PC-3 (cell line): ENCODE measurements around the gene IL23R. TPM values are rescaled to one million over a fixed set of nuclear protein-coding genes. Genes with fewer than 3 reads are reported as not detected.

ENCODE experiments used
- ATAC-seq: fragments of 200-7000 bp; cut with Tn5 transposase; 2 replicates; pipeline ENCODE4 v1.9.1; 2020; ENCODE audit warnings: mild to moderate bottlenecking, moderate library complexity
- BruUV-seq: library from RNA; stranded (reverse); fragments of 400-500 nt; replicated peaks from 2 replicates; lab custom pipeline; 2021; lab: Mats Ljungman, UMichigan
- CTCF ChIA-PET: fragments of 300-600 bp; sonication (Branson Sonifier 250); formaldehyde crosslinking; loops from one replicate; lab custom pipeline; 2022; ENCODE audit warnings: antibody characterized with exemption; lab: Charles Lee
- POLR2A ChIA-PET: fragments of 300-600 bp; sonication (Branson Sonifier 250); formaldehyde crosslinking; loops from one replicate; lab custom pipeline; 2022; ENCODE audit warnings: antibody characterized with exemption; ENCODE audit not compliant: unreplicated experiment; lab: Charles Lee
- DNase-seq: peaks from one replicate; pipeline ENCODE4 v3.0.0-alpha.2; 2015
- H2AFZ ChIP-seq: fragments of 300-600 bp; sonication (generic); 2 replicates; pipeline ENCODE4 v1.6.0; 2016; ENCODE audit warnings: antibody characterized with exemption, low read length
- H3F3A ChIP-seq: fragments of 300-600 bp; sonication (generic); one replicate; pipeline ENCODE4 v1.6.0; 2017; ENCODE audit warnings: antibody characterized with exemption, low read length, control low read depth, mild to moderate bottlenecking; ENCODE audit not compliant: unreplicated experiment
- H3K27ac ChIP-seq: fragments of 300-600 bp; sonication (generic); 2 replicates; pipeline ENCODE4 v1.5.1; 2016; ENCODE audit warnings: mild to moderate bottlenecking, low read length
- H3K27me3 ChIP-seq: fragments of 300-600 bp; sonication (generic); 2 replicates; pipeline ENCODE4 v1.6.1; 2016; ENCODE audit warnings: low read length, mixed read lengths
- H3K36me3 ChIP-seq: fragments of 300-600 bp; sonication (generic); 2 replicates; pipeline ENCODE4 v1.6.1; 2016; ENCODE audit warnings: low read depth, mixed run types, low read length, mixed read lengths
- H3K4me1 ChIP-seq: fragments of 300-600 bp; sonication (generic); 2 replicates; pipeline ENCODE4 v1.5.1; 2016; ENCODE audit warnings: low read length; ENCODE audit not compliant: insufficient read depth
- H3K4me2 ChIP-seq: fragments of 300-600 bp; sonication (generic); 2 replicates; pipeline ENCODE4 v1.6.0; 2016; ENCODE audit warnings: low read length
- H3K4me3 ChIP-seq: fragments of 300-600 bp; sonication (generic); 2 replicates; pipeline ENCODE4 v1.5.1; 2016; ENCODE audit warnings: mild to moderate bottlenecking, low read length, mixed read lengths
- H3K79me2 ChIP-seq: fragments of 300-600 bp; sonication (generic); 2 replicates; pipeline ENCODE4 v1.6.1; 2017; ENCODE audit warnings: low read length, mixed read lengths
- H3K9ac ChIP-seq: fragments of 300-600 bp; sonication (generic); 2 replicates; pipeline ENCODE4 v1.6.0; 2016; ENCODE audit warnings: mild to moderate bottlenecking, low read length
- H3K9me2 ChIP-seq: fragments of 300-600 bp; sonication (generic); replicated peaks from 2 replicates; pipeline ENCODE4 v1.6.1; 2016; ENCODE audit warnings: mixed run types, low read length, mixed read lengths
- H3K9me3 ChIP-seq: fragments of 300-600 bp; sonication (generic); 2 replicates; pipeline ENCODE4 v1.6.1; 2016; ENCODE audit warnings: low read length, mixed read lengths
- H4K20me1 ChIP-seq: fragments of 300-600 bp; sonication (generic); 2 replicates; pipeline ENCODE4 v1.6.1; 2016; ENCODE audit warnings: low read length, mixed read lengths
- EZH2 ChIP-seq: fragments of 300-600 bp; sonication (generic); IDR thresholded peaks from one replicate; pipeline ENCODE4 v1.6.1; 2017; ENCODE audit warnings: antibody characterized with exemption, mild to moderate bottlenecking, low read length; ENCODE audit not compliant: unreplicated experiment
- EZH2phosphoT487 ChIP-seq: fragments of 300-600 bp; sonication (generic); IDR thresholded peaks from 2 replicates; pipeline ENCODE4 v1.6.1; 2018; ENCODE audit warnings: mild to moderate bottlenecking, antibody characterized with exemption, low read length, borderline replicate concordance
- intact Hi-C: fragments of 100-400 bp; cut with micrococcal nuclease; formaldehyde crosslinking; loops from 2 replicates; pipeline ENCODE4 v1.9.0; 2023
- total RNA-seq: library from RNA; depleted of rRNA; stranded (reverse); fragments of >200 nt; gene quantifications from 2 replicates; pipeline ENCODE4 v1.2.3, GENCODE V29; 2014
- TF ChIP-seq, protein P1 (sequence below): fragments of 300-600 bp; sonication (generic); conservative IDR thresholded peaks from 2 replicates; pipeline ENCODE4 v1.5.1; 2017; ENCODE audit warnings: antibody characterized with exemption, low read depth, mild to moderate bottlenecking, low read length

IL23R gene
- total RNA-seq, 1 experiment from 2014 or later, result not detected

- ATAC-seq (no peak), DNase-seq (no peak)
- no peaks in the 10 kb centered on the region for H3K27me3 ChIP-seq
- no peak overlapping the region for H3K4me3 ChIP-seq
- POLR2A ChIA-PET, result no interaction called here
- no peaks in the 10 kb centered on the region for H3K9me2 ChIP-seq
- no peaks in the 10 kb centered on the region for H3F3A ChIP-seq
- no peaks in the 10 kb centered on the region for H4K20me1 ChIP-seq
- no peaks in the 10 kb centered on the region for H3K9me3 ChIP-seq
- no peaks in the 10 kb centered on the region for H3K79me2 ChIP-seq
- H3K9ac ChIP-seq, result no peak overlapping the region
- H3K4me2 ChIP-seq, result no peak overlapping the region
- no peak for TF ChIP-seq EZH2phosphoT487
- TF ChIP-seq, protein P1, sequence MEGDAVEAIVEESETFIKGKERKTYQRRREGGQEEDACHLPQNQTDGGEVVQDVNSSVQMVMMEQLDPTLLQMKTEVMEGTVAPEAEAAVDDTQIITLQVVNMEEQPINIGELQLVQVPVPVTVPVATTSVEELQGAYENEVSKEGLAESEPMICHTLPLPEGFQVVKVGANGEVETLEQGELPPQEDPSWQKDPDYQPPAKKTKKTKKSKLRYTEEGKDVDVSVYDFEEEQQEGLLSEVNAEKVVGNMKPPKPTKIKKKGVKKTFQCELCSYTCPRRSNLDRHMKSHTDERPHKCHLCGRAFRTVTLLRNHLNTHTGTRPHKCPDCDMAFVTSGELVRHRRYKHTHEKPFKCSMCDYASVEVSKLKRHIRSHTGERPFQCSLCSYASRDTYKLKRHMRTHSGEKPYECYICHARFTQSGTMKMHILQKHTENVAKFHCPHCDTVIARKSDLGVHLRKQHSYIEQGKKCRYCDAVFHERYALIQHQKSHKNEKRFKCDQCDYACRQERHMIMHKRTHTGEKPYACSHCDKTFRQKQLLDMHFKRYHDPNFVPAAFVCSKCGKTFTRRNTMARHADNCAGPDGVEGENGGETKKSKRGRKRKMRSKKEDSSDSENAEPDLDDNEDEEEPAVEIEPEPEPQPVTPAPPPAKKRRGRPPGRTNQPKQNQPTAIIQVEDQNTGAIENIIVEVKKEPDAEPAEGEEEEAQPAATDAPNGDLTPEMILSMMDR, result no peak
- no peak for TF ChIP-seq EZH2
- no peaks in the 10 kb centered on the region for H3K4me1 ChIP-seq
- CTCF ChIA-PET, result no interaction called here
- BruUV-seq, result no TSS peak
- H2AFZ ChIP-seq, result no peak overlapping the region
- H3K27ac ChIP-seq, result no peak overlapping the region
- intact Hi-C loops, result loop anchor here (5.0 to 10.0 kb wide), 2 partner anchors 91 to 192 kb away; partner anchors contain the start of gene SLC35D1
- H3K36me3 ChIP-seq, result no peaks in the 10 kb centered on the region
These were observed 23.3 kb upstream of the IL23R start for GRCh38 chr1:67142931-67143330.

GRCh38 chr1:67143966-67144365 lies 22.3 kb upstream of the IL23R start:
- H4K20me1 ChIP-seq, result no peaks in the 10 kb centered on the region
- BruUV-seq, result no TSS peak
- H3K9me2 ChIP-seq, result no peaks in the 10 kb centered on the region
- no peak overlapping the region for H2AFZ ChIP-seq
- H3K4me2 ChIP-seq, result no peak overlapping the region
- no peaks in the 10 kb centered on the region for H3K36me3 ChIP-seq
- H3K9ac ChIP-seq, result no peak overlapping the region
- H3K9me3 ChIP-seq, result no peaks in the 10 kb centered on the region
- no peaks in the 10 kb centered on the region for H3K27me3 ChIP-seq
- H3K27ac ChIP-seq, result no peak overlapping the region
- no peak for TF ChIP-seq EZH2
- no peak for TF ChIP-seq EZH2phosphoT487
- TF ChIP-seq, protein P1, result no peak
- no peaks in the 10 kb centered on the region for H3F3A ChIP-seq
- CTCF ChIA-PET, result interaction anchor here (0.9 kb wide), 1 partner anchor 69 kb away, joined by 3 read pairs; no protein-coding TSS in a partner anchor
- ATAC-seq (no peak), DNase-seq (no peak)
- no peaks in the 10 kb centered on the region for H3K79me2 ChIP-seq
- POLR2A ChIA-PET, result no interaction called here
- peaks cover 4% of the 10 kb centered on the region for H3K4me1 ChIP-seq
- intact Hi-C loops, result loop anchor here (1.0 to 10.0 kb wide), 3 partner anchors 67 to 191 kb away; partner anchors contain the start of gene SLC35D1
- no peak overlapping the region for H3K4me3 ChIP-seq

GRCh38 chr1:67144696-67145095 lies 21.6 kb upstream of the IL23R start:
- no peaks in the 10 kb centered on the region for H3K9me2 ChIP-seq
- no peaks in the 10 kb centered on the region for H3K9me3 ChIP-seq
- intact Hi-C loops, result loop anchor here (1.0 to 10.0 kb wide), 3 partner anchors 67 to 190 kb away; partner anchors contain the start of gene SLC35D1
- H3K4me3 ChIP-seq, result no peak overlapping the region
- ATAC-seq (peak; percentile 53), DNase-seq (peak; percentile 58)
- H3K4me2 ChIP-seq, result no peak overlapping the region
- no peaks in the 10 kb centered on the region for H3K79me2 ChIP-seq
- H3K9ac ChIP-seq, result no peak overlapping the region
- no peak overlapping the region for H3K27ac ChIP-seq
- POLR2A ChIA-PET, result no interaction called here
- H2AFZ ChIP-seq, result no peak overlapping the region
- CTCF ChIA-PET, result interaction anchor here (0.9 kb wide), 1 partner anchor 69 kb away, joined by 3 read pairs; no protein-coding TSS in a partner anchor
- H3K27me3 ChIP-seq, result no peaks in the 10 kb centered on the region
- peaks cover 6% of the 10 kb centered on the region for H3K4me1 ChIP-seq
- H3K36me3 ChIP-seq, result no peaks in the 10 kb centered on the region
- no peak for TF ChIP-seq EZH2
- TF ChIP-seq, protein P1, result peak; percentile 79
- no peak for TF ChIP-seq EZH2phosphoT487
- H3F3A ChIP-seq, result no peaks in the 10 kb centered on the region
- no TSS peak for BruUV-seq
- no peaks in the 10 kb centered on the region for H4K20me1 ChIP-seq
